Mesothelial cell of epicardium (in vitro differentiated cells): Measurements from ENCODE around the gene CLSTN2. TPM values are rescaled to one million over a fixed set of nuclear protein-coding genes. Genes with fewer than 3 reads are reported as not detected.

Experiments
- DNase-seq, 2 experiments: peaks; one replicate each; pipeline ENCODE4 v3.0.0; 2021; ENCODE audit warnings: low spot score in 2 of 2; ENCODE audit not compliant: unreplicated experiment in 2 of 2
- H3K27ac Mint-ChIP-seq: 2 replicates; pipeline ENCODE4 v1.8.0; 2021; ENCODE audit warnings: mixed read lengths
- H3K27me3 Mint-ChIP-seq: 2 replicates; pipeline ENCODE4 v1.8.0; 2021; ENCODE audit warnings: low read depth, mixed read lengths
- H3K36me3 Mint-ChIP-seq: 2 replicates; pipeline ENCODE4 v1.8.0; 2021; ENCODE audit warnings: mixed read lengths
- H3K4me1 Mint-ChIP-seq: 2 replicates; pipeline ENCODE4 v1.8.0; 2021; ENCODE audit warnings: mixed read lengths
- H3K4me3 Mint-ChIP-seq: 2 replicates; pipeline ENCODE4 v1.8.0; 2021; ENCODE audit warnings: mild to moderate bottlenecking, moderate library complexity, mixed read lengths
- H3K9me3 Mint-ChIP-seq: 2 replicates; pipeline ENCODE4 v1.8.0; 2021; ENCODE audit warnings: mixed read lengths
- CTCF ChIP-seq: fragments of 200-600 bp; sonication (generic); IDR thresholded peaks from one replicate; pipeline ENCODE4 v1.5.0; 2021; ENCODE audit warnings: antibody characterized with exemption; ENCODE audit not compliant: unreplicated experiment
- total RNA-seq: library from RNA; stranded (reverse); gene quantifications from 3 replicates; pipeline ENCODE4 v1.2.1, GENCODE V29; 2021

Gene CLSTN2
- total RNA-seq, 1 donor from 2014 or later, result 18.2 TPM

DNA sequence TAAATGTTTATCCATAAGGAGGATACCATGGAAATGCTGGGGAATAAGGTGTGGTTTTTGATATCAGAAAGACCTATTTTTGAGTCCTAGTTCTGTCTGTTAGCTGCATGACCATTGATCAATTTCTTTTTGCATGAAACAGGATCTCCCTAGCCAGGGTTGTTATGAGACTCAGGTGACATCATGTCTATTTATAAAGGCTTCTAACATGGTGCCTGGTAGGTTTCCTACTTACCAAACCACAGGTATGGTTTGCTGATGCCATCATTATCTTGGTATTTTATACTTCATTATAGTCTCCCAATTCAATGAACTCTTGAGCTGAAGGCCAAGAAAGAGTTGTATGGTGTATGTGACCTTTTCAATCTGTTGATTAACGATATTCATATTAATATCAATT is 144.0 kb downstream of the CLSTN2 start:
- Mint-ChIP-seq H3K4me3 (no peak overlapping the region), H3K36me3 (no peaks in the 10 kb centered on the region), H3K27ac (no peak overlapping the region), H3K27me3 (peaks cover 35% of the 10 kb centered on the region), H3K9me3 (no peaks in the 10 kb centered on the region), H3K4me1 (peaks cover 2% of the 10 kb centered on the region)
- no peak for TF ChIP-seq CTCF
- no peak for DNase-seq

DNA sequence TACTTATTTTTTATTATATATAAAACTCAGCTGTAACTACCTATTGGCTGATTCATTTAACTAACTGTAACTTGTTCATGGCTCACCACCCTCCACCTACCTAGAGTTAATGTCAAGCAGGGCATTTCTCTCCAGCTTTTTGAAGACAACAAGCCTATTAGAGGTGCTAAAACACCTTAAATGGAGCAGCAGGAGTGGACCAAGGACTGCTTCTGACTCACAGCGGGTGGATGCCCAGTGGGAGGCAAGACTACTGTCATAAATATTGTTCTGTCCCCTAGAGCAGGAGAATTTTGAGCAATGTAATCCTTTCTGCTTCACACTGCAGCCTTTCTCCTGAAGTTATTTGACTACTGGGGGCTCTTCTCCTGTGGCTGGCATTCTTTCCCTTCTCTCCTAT is 146.9 kb downstream of the CLSTN2 start:
- Mint-ChIP-seq H3K9me3 (no peaks in the 10 kb centered on the region), H3K36me3 (no peaks in the 10 kb centered on the region), H3K4me3 (no peak overlapping the region), H3K4me1 (peaks cover 2% of the 10 kb centered on the region), H3K27me3 (peaks cover 55% of the 10 kb centered on the region), H3K27ac (no peak overlapping the region)
- TF ChIP-seq CTCF, result no peak
- no peak for DNase-seq

DNA sequence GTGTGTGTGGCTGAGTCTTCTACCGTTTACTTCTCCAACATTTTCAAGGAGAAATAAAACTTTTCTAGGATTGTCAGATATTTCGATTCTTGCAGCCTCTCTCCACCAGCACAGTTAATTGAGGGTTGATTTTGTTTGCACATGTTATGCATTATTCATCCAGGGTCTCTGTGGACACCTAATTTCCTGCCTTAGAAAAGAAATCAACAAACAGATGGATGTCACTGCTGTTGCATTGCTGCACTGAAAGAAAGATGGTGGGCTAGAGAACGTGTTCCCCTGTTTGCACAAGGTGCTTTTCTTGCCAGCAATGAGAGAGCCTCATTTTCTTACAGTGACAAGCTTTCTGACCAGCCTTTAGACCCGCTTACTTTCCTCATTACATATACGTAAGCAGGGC is 150.0 kb downstream of the CLSTN2 start:
- H3K27me3 Mint-ChIP-seq, result peaks cover 51% of the 10 kb centered on the region
- no peak for TF ChIP-seq CTCF
- DNase-seq, result no peak
- H3K27ac Mint-ChIP-seq, result no peak overlapping the region
- peaks cover 2% of the 10 kb centered on the region for H3K4me1 Mint-ChIP-seq
- no peak overlapping the region for H3K4me3 Mint-ChIP-seq
- H3K9me3 Mint-ChIP-seq, result peaks cover 15% of the 10 kb centered on the region
- peaks cover under 1% of the 10 kb centered on the region for H3K36me3 Mint-ChIP-seq

- no peak for DNase-seq
- no peak overlapping the region for H3K27ac Mint-ChIP-seq
- H3K4me3 Mint-ChIP-seq, result no peak overlapping the region
- peaks cover 39% of the 10 kb centered on the region for H3K27me3 Mint-ChIP-seq
- H3K36me3 Mint-ChIP-seq, result peaks cover 2% of the 10 kb centered on the region
- peaks cover 2% of the 10 kb centered on the region for H3K4me1 Mint-ChIP-seq
- H3K9me3 Mint-ChIP-seq, result peaks cover 21% of the 10 kb centered on the region
- TF ChIP-seq CTCF, result no peak
These were observed 151.7 kb downstream of the CLSTN2 start for GRCh38 chr3:140086642-140087041.

- no peak for DNase-seq
- peaks cover 21% of the 10 kb centered on the region for H3K9me3 Mint-ChIP-seq
- H3K27me3 Mint-ChIP-seq, result peaks cover 29% of the 10 kb centered on the region
- TF ChIP-seq CTCF, result no peak
- peaks cover 2% of the 10 kb centered on the region for H3K36me3 Mint-ChIP-seq
- no peaks in the 10 kb centered on the region for H3K4me1 Mint-ChIP-seq
- no peak overlapping the region for H3K27ac Mint-ChIP-seq
- H3K4me3 Mint-ChIP-seq, result no peak overlapping the region
These were observed 153.1 kb downstream of the CLSTN2 start for GRCh38 chr3:140088058-140088457.

GRCh38 chr3:140088513-140088912 is 153.5 kb downstream of the CLSTN2 start:
- no peak overlapping the region for H3K27ac Mint-ChIP-seq
- peaks cover 21% of the 10 kb centered on the region for H3K9me3 Mint-ChIP-seq
- H3K4me1 Mint-ChIP-seq, result peaks cover 3% of the 10 kb centered on the region
- no peak overlapping the region for H3K4me3 Mint-ChIP-seq
- no peak for DNase-seq
- peaks cover 2% of the 10 kb centered on the region for H3K36me3 Mint-ChIP-seq
- no peak for TF ChIP-seq CTCF
- peaks cover 27% of the 10 kb centered on the region for H3K27me3 Mint-ChIP-seq
